Naive thymus-derived CD4-positive, alpha-beta T cell (primary cell): Measurements from ENCODE around the gene HSPA9. TPM values are rescaled to one million over a fixed set of nuclear protein-coding genes. Genes with fewer than 3 reads are reported as not detected.

Source experiments
- ATAC-seq: fragments of 150-1000 bp; cut with Tn5 transposase; 2 replicates; pipeline ENCODE4 v1.10.0; 2021; ENCODE audit warnings: mild to moderate bottlenecking, moderate library complexity
- CTCF ChIA-PET: fragments of 350-600 bp; sonication (Branson Sonifier 250); formaldehyde crosslinking; loops from one replicate; lab custom pipeline; 2021; ENCODE audit warnings: antibody characterized with exemption; lab: Charles Lee
- POLR2A ChIA-PET: fragments of 350-600 bp; sonication (Branson Sonifier 250); formaldehyde crosslinking; loops from one replicate; lab custom pipeline; 2021; ENCODE audit warnings: antibody characterized with exemption, inconsistent platforms; lab: Charles Lee
- DNase-seq, 9 donors: peaks; one replicate each; pipeline versions ENCODE4 v3.0.0 to v3.0.0-alpha.2; 2020 to 2022; ENCODE audit warnings: mixed read lengths in 1 of 9
- H3K27ac ChIP-seq: one replicate; pipeline ENCODE4 v1.7.0; 2013; ENCODE audit warnings: mild to moderate bottlenecking, low read depth, low read length, moderate library complexity
- H3K27me3 ChIP-seq, 2 donors: one replicate each; pipeline ENCODE4 v1.7.0; 2013; ENCODE audit warnings: low read length in 2 of 2, mild to moderate bottlenecking in 2 of 2, moderate library complexity in 2 of 2; ENCODE audit not compliant: control insufficient read depth in 2 of 2, insufficient read depth in 2 of 2
- H3K36me3 ChIP-seq, 3 experiments: 1 replicate in 2 of 3; 2 replicates in 1 of 3; pipeline ENCODE4 v1.7.0; 2013; ENCODE audit warnings: low read length in 3 of 3, mild to moderate bottlenecking in 3 of 3, moderate library complexity in 1 of 3; ENCODE audit not compliant: insufficient read depth in 3 of 3, control insufficient read depth in 2 of 3
- H3K4me1 ChIP-seq, 2 donors: one replicate each; pipeline ENCODE4 v1.7.0; 2013; ENCODE audit warnings: low read length in 2 of 2, mild to moderate bottlenecking in 2 of 2, moderate library complexity in 1 of 2; ENCODE audit not compliant: control insufficient read depth in 2 of 2, insufficient read depth in 2 of 2
- H3K4me3 ChIP-seq: 2 replicates; pipeline ENCODE4 v1.7.0; 2013; ENCODE audit warnings: mild to moderate bottlenecking, low read length
- H3K9me3 ChIP-seq, 3 experiments: 1 replicate in 2 of 3; 2 replicates in 1 of 3; pipeline ENCODE4 v1.7.0; 2013; ENCODE audit warnings: low read length in 3 of 3; ENCODE audit not compliant: control insufficient read depth in 2 of 3
- H3K27ac Mint-ChIP-seq, 9 donors: one replicate each; pipeline ENCODE4 v1.8.0; 2020 to 2022; ENCODE audit warnings: mixed read lengths in 9 of 9, mild to moderate bottlenecking in 8 of 9, moderate library complexity in 5 of 9, inconsistent platforms in 2 of 9
- H3K27me3 Mint-ChIP-seq, 5 donors: one replicate each; pipeline ENCODE4 v1.8.0; 2021 to 2022; ENCODE audit warnings: mixed read lengths in 5 of 5, mild to moderate bottlenecking in 1 of 5
- H3K36me3 Mint-ChIP-seq, 5 donors: one replicate each; pipeline ENCODE4 v1.8.0; 2020 to 2022; ENCODE audit warnings: mixed read lengths in 5 of 5, mild to moderate bottlenecking in 3 of 5, inconsistent platforms in 1 of 5
- H3K4me1 Mint-ChIP-seq, 7 donors: one replicate each; pipeline ENCODE4 v1.8.0; 2020 to 2022; ENCODE audit warnings: mixed read lengths in 7 of 7, mild to moderate bottlenecking in 3 of 7, inconsistent platforms in 1 of 7
- H3K4me3 Mint-ChIP-seq, 10 donors: one replicate each; pipeline ENCODE4 v1.8.0; 2020 to 2022; ENCODE audit warnings: mild to moderate bottlenecking in 10 of 10, mixed read lengths in 10 of 10, moderate library complexity in 6 of 10, inconsistent platforms in 2 of 10
- H3K9me3 Mint-ChIP-seq, 11 donors: one replicate each; pipeline ENCODE4 v1.8.0; 2020 to 2022; ENCODE audit warnings: mixed read lengths in 11 of 11, mild to moderate bottlenecking in 4 of 11, inconsistent platforms in 1 of 11, moderate library complexity in 1 of 11
- intact Hi-C, 2 donors: fragments of 100-400 bp; cut with micrococcal nuclease; formaldehyde crosslinking; loops; one replicate each; pipeline ENCODE4 v1.15.1; 2023
- polyA plus RNA-seq, 2 donors: library from polyadenylated mRNA; unstranded; fragments of 300-500 nt; fragmentation: Illumina TruSeq; gene quantifications; one replicate each; pipeline ENCODE4 v1.2.3, GENCODE V29; 2021
- total RNA-seq, 6 experiments: library from RNA in 5 of 6; stranded (reverse) in 5 of 6; gene quantifications; 1 replicate in 5 of 6; 2 replicates in 1 of 6; pipeline ENCODE4 v1.2.3 and lab custom pipeline; 2021 to 2026

HSPA9 gene
- total RNA-seq (100 to 1,000 TPM; 152 to 274 (median 185) TPM), polyA plus RNA-seq (100 to 1,000 TPM; 143 to 171 TPM), total RNA-seq (lab: John Stamatoyannopoulos, UW) (511 reads per million, percentile 98 among the genes with 10 or more reads in this experiment)

- peak within 1 kb of the TSS; percentile 94 for H3K27ac ChIP-seq
- H3K27me3 Mint-ChIP-seq, result peaks cover 0 to 4% (median 0%) of the 10 kb centered on the region in 5 donors
- H3K36me3 Mint-ChIP-seq, result peaks cover 6 to 32% (median 21%) of the 10 kb centered on the region in 5 donors
- peak within 1 kb of the TSS; percentile 94 to 99 (median 97) for H3K4me3 Mint-ChIP-seq
- POLR2A ChIA-PET, result interaction anchor here (0.6 to 5.2 kb wide), 25 partner anchors 9 to 986 kb away, joined by 3 to 62 read pairs (median 5); partner anchors contain the start of genes BRD8, CDC25C, EGR1 and ETF1
- peaks cover 0 to 5% (median 0%) of the 10 kb centered on the region in 11 donors for H3K9me3 Mint-ChIP-seq
- DNase-seq, result peak; percentile 92 to 99 (median 98)
- intact Hi-C loops, result loop anchor here (1.0 to 10.0 kb wide), 27 partner anchors 10 to 1600 kb away; partner anchors contain the start of genes BRD8 (in 2 of the 2), ETF1 (in 2 of the 2), MATR3 (in 2 of the 2) and SIL1 (in 2 of the 2)
- peaks cover 15 to 48% (median 43%) of the 10 kb centered on the region in 7 donors for H3K4me1 Mint-ChIP-seq
- H3K4me1 ChIP-seq, result peaks cover 10 to 15% of the 10 kb centered on the region in 2 donors
- H3K36me3 ChIP-seq, result peaks cover 9 to 37% (median 21%) of the 10 kb centered on the region in 3 experiments
- H3K27me3 ChIP-seq, result no peaks in the 10 kb centered on the region
- ATAC-seq, result peak; percentile 89
- H3K27ac Mint-ChIP-seq, result peak within 1 kb of the TSS; percentile 100
- H3K9me3 ChIP-seq, result no peaks in the 10 kb centered on the region
- CTCF ChIA-PET, result interaction anchor here (0.5 to 1.8 kb wide), 7 partner anchors 10 to 717 kb away, joined by 3 to 5 read pairs (median 4); partner anchors contain the start of genes EGR1 and ETF1
- peak within 1 kb of the TSS; percentile 91 for H3K4me3 ChIP-seq
Observed at GRCh38 chr5:138575194-138576015, at the start of gene HSPA9. TSS of gene HSPA9 (minus strand) at chr5:138575401. CDS start at chr5:138575318, 83 bp downstream.

- DNase-seq (no peak), ATAC-seq (no peak)
- no peaks in the 10 kb centered on the region for H3K9me3 ChIP-seq
- no peaks in the 10 kb centered on the region for H3K9me3 Mint-ChIP-seq
- no peak overlapping the region for H3K27ac ChIP-seq
- no peaks in the 10 kb centered on the region for H3K4me1 Mint-ChIP-seq
- H3K36me3 ChIP-seq, result no peaks in the 10 kb centered on the region
- no peak overlapping the region for H3K4me3 Mint-ChIP-seq
- no peak overlapping the region for H3K4me3 ChIP-seq
- no peaks in the 10 kb centered on the region for H3K4me1 ChIP-seq
- H3K36me3 Mint-ChIP-seq, result peaks cover 0 to 4% (median 0%) of the 10 kb centered on the region in 5 donors
- ChIA-PET CTCF (no interaction called here), POLR2A (no interaction called here)
- peaks cover 50 to 67% (median 56%) of the 10 kb centered on the region in 5 donors for H3K27me3 Mint-ChIP-seq
- no peaks in the 10 kb centered on the region for H3K27me3 ChIP-seq
- H3K27ac Mint-ChIP-seq, result no peak overlapping the region
- intact Hi-C loops, result no loop called here
Observed at GRCh38 chr5:138623053-138623452, 47.9 kb upstream of the HSPA9 start.

- DNase-seq (no peak), ATAC-seq (no peak)
- H3K36me3 ChIP-seq, result no peaks in the 10 kb centered on the region
- no peak overlapping the region for H3K4me3 Mint-ChIP-seq
- H3K36me3 Mint-ChIP-seq, result peaks cover 0 to 4% (median 0%) of the 10 kb centered on the region in 5 donors
- no peaks in the 10 kb centered on the region for H3K27me3 ChIP-seq
- H3K27ac Mint-ChIP-seq, result no peak overlapping the region
- H3K9me3 Mint-ChIP-seq, result no peaks in the 10 kb centered on the region
- no peak overlapping the region for H3K27ac ChIP-seq
- no peaks in the 10 kb centered on the region for H3K4me1 ChIP-seq
- H3K27me3 Mint-ChIP-seq, result peaks cover 47 to 66% (median 52%) of the 10 kb centered on the region in 5 donors
- H3K9me3 ChIP-seq, result no peaks in the 10 kb centered on the region
- H3K4me1 Mint-ChIP-seq, result no peaks in the 10 kb centered on the region
- intact Hi-C loops, result no loop called here
- ChIA-PET CTCF (no interaction called here), POLR2A (no interaction called here)
- H3K4me3 ChIP-seq, result no peak overlapping the region
Observed at GRCh38 chr5:138622051-138622450, 46.9 kb upstream of the HSPA9 start.

GRCh38 chr5:138620663-138621224, 45.5 kb upstream of the HSPA9 start:
- intact Hi-C loops, result no loop called here
- ATAC-seq (no peak), DNase-seq (no peak)
- Histone ChIP-seq H3K4me3 (no peak overlapping the region), H3K9me3 (no peaks in the 10 kb centered on the region), H3K36me3 (no peaks in the 10 kb centered on the region), H3K27me3 (no peaks in the 10 kb centered on the region), H3K4me1 (no peaks in the 10 kb centered on the region), H3K27ac (no peak overlapping the region)
- Mint-ChIP-seq H3K4me1 (no peaks in the 10 kb centered on the region), H3K9me3 (no peaks in the 10 kb centered on the region), H3K27me3 (peaks cover 39 to 62% (median 49%) of the 10 kb centered on the region in 5 donors), H3K36me3 (peaks cover 0 to 4% (median 0%) of the 10 kb centered on the region in 5 donors), H3K27ac (no peak overlapping the region), H3K4me3 (no peak overlapping the region)
- CTCF ChIA-PET, result interaction anchor here (0.6 kb wide), 1 partner anchor 121 kb away, joined by 10 read pairs; no protein-coding TSS in a partner anchor
- POLR2A ChIA-PET, result no interaction called here

- peaks cover 0 to 2% of the 10 kb centered on the region in 2 donors for H3K4me1 ChIP-seq
- peaks cover 0 to 2% of the 10 kb centered on the region in 2 donors for H3K27me3 ChIP-seq
- Mint-ChIP-seq H3K9me3 (no peaks in the 10 kb centered on the region), H3K4me3 (no peak overlapping the region), H3K27ac (no peak overlapping the region), H3K4me1 (peaks cover 0 to 5% (median 4%) of the 10 kb centered on the region in 7 donors), H3K36me3 (peaks cover 0 to 4% (median 0%) of the 10 kb centered on the region in 5 donors), H3K27me3 (peaks cover 42 to 63% (median 51%) of the 10 kb centered on the region in 5 donors)
- CTCF ChIA-PET, result no interaction called here
- DNase-seq (no peak), ATAC-seq (no peak)
- H3K27ac ChIP-seq, result no peak overlapping the region
- no peak overlapping the region for H3K4me3 ChIP-seq
- H3K36me3 ChIP-seq, result no peaks in the 10 kb centered on the region
- POLR2A ChIA-PET, result no interaction called here
- H3K9me3 ChIP-seq, result no peaks in the 10 kb centered on the region
- intact Hi-C loops, result no loop called here
Observed at GRCh38 chr5:138616508-138616907, 41.3 kb upstream of the HSPA9 start.

GRCh38 chr5:138615461-138615860, 40.3 kb upstream of the HSPA9 start:
- H3K4me3 Mint-ChIP-seq, result no peak overlapping the region
- peaks cover 0 to under 1% (median 0%) of the 10 kb centered on the region in 5 donors for H3K36me3 Mint-ChIP-seq
- Histone ChIP-seq H3K36me3 (no peaks in the 10 kb centered on the region), H3K4me3 (no peak overlapping the region), H3K4me1 (peaks cover 0 to 10% of the 10 kb centered on the region in 2 donors), H3K27me3 (peaks cover 0 to 5% of the 10 kb centered on the region in 2 donors), H3K9me3 (no peaks in the 10 kb centered on the region), H3K27ac (no peak overlapping the region)
- ChIA-PET CTCF (no interaction called here), POLR2A (no interaction called here)
- ATAC-seq, result no peak
- intact Hi-C loops, result no loop called here
- peaks cover 42 to 66% (median 50%) of the 10 kb centered on the region in 5 donors for H3K27me3 Mint-ChIP-seq
- no peak overlapping the region for H3K27ac Mint-ChIP-seq
- H3K9me3 Mint-ChIP-seq, result no peaks in the 10 kb centered on the region
- DNase-seq, result no peak
- H3K4me1 Mint-ChIP-seq, result peaks cover 0 to 14% (median 13%) of the 10 kb centered on the region in 7 donors
